DMS153 treated with DMSO at 0.1 percent for 48 hours (cell line): ENCODE data around the gene GJD2.

Source experiments
- DNase-seq: peaks from one replicate; lab custom pipeline; 2025; ENCODE audit not compliant: unreplicated experiment; lab: John Stamatoyannopoulos, UW

GJD2 gene

DNA sequence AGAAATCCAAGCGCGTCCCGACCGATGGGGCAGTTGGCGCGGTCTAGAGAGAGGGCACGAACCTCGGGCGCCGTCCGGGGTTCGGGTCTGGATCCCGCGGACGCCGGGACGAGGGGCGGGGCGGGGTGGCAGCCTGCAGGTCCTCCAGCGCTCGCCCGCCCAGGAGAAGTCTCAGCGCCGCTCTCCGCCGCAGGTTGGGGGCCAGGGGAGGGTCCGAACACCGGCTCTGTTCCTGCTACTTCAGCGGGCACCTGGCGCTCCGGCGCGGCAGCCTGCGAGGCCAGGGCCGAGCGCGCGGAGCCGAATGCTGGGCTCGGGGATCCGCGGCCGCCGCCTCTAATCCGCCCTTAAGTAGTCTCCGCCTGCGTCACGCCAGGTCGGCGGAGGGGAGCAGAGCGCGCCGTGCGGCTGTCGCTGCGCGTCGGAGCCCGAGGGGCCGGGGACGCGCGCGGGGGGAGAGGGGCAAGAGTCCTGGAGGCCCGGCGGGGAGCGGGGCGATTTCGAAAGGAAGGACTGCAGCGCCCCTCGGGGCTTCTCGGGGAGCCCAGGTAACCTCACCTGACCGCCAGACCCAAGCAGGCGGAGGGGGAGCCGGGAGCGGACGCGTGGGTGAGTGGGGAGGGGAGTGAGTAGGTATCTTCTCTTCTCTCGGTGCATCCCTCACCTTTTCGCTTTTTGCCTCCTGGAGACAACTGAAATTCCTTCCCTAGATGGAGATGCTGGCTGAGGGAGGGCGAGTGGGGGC, at the start of gene GJD2:
Gene GJD2, minus strand, starts transcription at position 325 of the 745 bp plus-strand sequence. CDS start 510 bp downstream, outside the sequence.
- no peak for DNase-seq

DNA sequence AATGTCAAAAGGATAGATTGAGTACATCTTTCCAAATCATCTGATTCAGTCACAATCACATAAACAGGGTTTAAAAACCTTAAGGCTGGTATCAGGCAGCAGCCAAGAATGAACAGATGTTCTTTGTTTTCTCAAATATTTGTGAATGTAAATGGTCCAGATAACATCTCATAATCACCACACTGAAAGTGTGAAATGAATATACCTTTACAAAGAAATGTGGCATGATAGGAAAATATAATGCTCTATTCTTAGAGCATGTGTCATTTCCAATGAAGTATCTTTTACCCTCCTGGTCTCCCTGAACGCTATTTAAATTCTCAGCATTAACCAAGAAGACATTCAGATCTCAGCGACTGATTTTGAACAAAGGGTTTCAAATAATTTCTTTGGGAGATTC, 49.3 kb upstream of the GJD2 start:
- DNase-seq = no peak

DNA sequence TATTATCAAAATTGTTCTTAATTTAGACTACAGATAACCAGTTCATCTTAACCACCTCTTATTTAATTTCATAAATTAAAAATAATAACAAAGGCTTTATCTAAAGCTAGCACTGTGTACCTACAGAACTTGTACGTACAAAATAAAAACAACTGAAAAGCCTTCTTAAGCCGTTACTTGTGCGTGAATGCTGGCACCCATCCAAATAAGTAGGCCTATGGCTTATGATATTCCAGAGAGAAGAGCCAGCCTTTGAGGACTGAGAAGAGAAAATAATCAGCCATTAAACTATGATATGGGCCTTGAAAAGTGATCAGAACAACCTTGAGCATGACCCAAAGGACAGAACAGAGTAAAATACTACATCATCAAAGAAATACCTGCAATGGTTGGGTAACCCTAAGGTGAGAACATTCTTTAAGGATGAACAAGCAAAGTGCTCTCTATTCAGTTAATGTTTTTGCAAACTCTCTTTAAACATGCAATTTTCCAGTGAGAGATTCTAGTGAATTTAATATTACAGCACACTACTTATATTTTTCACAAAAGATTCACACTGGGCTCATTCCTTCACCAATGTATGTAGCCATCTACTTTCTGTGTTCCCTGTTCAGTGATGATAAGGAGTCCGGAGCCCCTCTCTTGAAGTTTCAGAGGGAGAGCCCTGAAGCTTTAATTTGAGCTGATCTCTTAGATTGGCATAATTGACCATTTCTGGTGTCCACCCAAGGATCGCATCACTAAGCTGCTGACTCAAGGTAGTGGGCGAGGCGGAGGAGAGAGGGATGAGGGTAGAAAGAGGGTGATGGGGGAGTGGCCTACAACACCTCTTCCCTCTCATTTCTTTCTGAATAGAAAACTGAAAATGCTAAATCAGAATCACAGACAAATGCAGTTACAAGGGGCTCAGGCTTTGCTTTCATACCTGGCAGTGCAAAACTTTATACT, 48.3 kb upstream of the GJD2 start:
- DNase-seq = no peak

DNA sequence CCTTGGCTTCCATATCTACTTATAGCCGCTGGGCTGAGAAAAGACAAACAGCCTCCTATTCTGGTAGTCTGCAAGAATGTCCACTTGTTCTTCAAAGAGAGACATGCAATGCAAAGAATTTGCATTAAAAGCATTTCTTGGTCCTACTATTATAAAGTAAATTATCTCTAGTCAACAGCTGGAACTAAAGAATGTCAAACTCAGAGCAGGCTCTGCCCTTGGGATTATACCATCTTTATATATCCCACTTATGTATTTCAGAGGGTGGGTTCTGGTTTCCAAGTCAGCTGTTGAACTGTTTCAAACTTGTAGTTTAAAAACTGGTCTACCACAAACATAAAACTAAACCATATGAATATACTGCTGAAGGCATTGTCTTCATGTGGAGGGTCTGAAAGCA, 47.6 kb upstream of the GJD2 start:
- no peak for DNase-seq

DNA sequence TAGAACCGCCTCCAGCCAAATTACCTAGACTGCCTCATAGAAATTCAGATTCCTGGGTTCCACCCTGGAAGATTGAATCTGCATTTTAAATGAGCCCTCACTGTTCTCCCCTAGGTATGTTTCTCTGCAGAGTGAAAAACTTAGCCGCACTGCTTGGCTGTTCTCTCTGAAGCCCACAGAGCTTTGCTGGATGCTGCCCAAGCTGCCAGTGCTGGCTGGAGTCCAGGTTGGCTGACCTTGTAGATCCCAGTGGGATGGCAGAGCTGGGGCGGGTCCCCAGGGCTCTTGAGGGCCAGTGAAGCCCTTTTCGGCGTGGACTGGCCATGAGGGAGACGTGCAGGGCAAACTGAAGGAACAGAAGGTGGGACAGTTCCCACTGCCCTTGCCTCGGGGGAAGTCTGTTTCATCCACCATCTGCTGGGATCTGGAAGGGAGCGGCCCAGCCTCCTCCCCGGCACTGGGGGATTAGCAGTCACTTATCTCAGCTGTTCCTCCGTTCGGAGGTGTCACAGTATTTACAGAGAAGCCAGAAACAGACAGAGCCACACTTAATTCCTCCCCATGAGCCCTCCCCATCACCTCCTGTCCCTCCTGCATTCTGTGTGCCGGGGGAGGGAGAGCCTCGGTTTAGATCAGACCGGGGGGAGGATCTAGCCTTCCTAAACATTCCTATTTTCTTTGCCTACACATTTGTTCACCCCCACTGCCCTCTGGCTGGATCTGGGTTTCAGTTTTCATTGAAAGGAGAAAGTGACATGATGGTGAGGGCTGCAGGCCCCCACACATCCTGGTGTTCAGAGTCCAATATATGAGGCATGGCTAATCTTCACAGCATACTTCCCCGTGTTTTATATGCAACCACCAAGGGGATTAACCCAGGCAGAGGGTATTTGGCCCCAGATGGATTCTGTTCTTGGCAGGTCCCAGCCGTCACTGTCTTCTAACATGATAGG, 44.6 kb upstream of the GJD2 start:
- no peak for DNase-seq

DNA sequence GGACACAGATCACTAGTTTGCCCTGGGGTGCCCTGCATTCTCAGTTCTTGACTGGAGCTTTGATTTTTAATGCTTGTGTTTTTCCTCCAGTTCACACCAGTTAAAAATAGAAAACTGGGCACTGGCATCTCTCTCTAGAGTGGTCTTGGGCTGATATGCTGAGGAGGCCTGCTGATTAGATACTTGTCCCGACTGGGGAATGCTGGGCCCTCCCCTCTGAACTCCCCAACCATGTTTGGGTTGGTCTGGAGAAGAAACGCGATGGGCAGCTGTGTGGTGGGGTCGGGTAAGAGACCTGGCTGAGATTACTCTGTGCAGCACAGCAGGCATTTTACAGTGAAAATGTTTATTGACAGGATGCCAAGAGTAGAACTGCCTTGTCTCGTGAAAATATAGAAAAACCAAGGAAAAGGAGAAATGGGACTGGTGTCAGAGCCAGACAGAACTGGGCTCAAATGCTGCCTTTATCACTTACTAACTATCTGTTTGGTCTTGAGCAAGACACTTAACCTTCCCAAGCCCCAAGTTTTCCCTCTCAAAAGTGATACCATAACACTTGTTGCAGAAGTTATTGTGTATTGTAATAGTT, 42.1 kb upstream of the GJD2 start:
- DNase-seq = no peak

DNA sequence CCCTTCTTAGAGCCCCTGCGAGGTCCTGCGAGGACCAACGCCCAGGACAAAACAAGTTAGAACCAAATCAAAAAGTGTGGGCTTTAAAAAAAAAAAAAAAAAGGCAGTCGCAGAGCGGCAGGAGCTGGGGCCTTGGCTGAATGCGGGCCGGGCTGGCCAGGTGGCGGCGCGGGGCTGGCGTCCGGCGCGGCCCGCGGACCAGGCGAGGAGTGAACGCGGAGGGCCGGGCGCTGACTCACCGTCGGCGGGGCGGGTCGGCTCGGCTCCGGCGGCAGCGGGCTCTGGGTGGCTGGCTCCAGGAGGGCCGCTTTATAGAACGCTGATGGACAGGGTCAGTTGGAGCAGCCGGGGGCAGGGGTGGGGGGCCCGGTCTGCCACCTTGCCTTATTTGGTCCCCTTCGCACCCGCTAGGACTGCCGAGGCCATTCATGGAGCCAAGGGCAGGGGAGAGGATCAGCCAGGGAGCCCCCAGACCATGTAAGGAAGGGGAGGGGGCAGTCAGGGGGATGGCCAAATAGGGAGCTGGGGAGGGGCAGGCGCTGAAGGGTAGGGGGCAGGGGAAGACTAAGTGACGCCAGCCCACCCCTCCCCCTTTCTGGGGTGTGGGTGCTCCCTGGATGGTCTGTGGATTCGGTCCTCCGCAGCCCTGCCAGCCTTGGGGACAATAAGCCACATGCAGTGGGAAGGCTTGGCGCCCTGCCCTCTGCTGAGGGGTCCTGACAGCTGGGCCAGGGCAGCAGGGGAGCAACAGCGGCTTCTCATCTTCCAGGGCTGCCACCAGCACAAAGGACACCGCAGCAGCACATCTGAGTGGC, 40.7 kb upstream of the GJD2 start, which contains the start of gene ACTC1:
Gene ACTC1, minus strand, starts transcription at position 283 of the 815 bp plus-strand sequence. CDS start 741 bp downstream, outside the sequence.
- no peak for DNase-seq

DNA sequence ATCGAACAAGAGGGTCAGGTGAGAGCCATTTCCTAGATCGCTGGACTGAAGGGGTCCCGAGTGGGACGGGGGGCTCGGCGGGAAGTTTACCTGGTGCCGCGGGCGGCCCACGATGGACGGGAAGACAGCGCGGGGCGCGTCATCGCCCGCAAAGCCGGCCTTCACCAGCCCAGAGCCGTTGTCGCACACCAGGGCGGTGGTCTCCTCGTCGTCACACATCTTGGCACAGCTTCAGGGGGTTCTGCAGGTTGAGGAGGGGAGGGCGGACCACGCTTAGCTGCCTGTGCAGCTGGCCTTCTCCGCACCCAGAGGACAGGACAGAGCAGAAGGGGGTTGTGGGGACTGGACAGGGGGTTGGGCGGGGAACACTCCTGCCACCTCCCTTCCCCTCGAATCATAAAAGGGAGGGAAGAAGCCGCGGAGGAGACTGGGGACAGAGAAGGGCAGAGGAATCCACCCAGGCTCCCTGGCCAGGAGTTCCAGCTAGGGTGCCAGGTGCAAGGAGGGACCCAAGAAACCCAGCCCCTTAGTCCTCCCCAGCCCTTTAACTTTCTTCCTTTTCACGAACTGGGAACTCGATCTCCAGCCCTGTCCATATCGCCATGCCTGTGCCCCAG, 39.9 kb upstream of the GJD2 start:
- no peak for DNase-seq

DNA sequence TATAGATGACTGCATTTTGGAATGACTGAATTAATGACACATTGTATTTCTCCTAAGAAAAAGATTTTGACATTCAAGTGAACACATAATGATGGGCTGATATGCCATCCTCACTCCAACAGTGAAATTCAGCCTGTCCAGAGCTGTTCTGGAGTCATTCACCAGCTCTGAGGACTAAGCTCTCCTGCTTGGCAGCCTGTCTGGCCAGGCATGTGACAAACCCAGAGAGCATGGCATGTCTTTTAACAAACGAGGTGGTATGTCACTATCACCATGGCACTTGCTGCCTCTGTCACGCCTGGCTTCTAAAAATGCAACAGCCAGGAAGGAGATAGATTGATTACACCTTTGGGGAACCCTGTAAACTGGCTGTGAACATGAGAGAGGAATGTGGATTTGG, 39.1 kb upstream of the GJD2 start:
- DNase-seq = no peak

DNA sequence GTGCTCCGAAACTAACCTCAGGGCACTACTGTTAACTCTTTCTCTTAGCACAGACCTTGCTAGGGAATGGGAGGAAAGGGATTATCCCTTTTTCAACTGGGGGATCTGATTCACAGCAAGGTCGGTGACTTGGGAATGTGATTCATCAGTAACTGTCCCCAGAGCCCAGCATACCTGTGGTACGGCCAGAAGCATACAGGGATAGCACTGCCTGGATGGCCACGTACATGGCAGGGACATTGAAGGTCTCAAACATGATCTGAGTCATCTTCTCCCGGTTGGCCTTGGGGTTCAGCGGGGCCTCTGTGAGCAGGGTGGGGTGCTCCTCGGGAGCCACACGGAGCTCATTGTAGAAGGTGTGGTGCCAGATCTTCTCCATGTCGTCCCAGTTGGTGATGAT, 38.3 kb upstream of the GJD2 start:
- DNase-seq = no peak

DNA sequence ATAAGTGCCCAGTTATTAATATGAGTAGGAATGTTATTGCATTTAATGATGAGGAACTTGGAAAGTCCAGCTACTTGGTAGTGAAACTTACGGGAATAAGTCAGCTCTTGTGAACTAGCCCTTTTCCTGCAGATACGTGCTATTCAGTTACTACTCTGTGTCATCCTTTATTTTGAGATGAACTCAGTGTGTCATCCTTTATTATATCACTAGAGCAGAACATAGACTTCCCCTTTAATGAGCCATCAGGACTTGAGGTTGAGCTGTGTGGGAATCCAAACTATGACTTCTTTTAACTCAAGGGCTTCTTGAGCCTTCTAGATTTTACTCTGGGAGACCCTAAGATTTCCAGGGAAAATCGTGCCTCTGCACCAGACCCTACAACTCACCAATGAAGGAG, 36.9 kb upstream of the GJD2 start:
- no peak for DNase-seq

DNA sequence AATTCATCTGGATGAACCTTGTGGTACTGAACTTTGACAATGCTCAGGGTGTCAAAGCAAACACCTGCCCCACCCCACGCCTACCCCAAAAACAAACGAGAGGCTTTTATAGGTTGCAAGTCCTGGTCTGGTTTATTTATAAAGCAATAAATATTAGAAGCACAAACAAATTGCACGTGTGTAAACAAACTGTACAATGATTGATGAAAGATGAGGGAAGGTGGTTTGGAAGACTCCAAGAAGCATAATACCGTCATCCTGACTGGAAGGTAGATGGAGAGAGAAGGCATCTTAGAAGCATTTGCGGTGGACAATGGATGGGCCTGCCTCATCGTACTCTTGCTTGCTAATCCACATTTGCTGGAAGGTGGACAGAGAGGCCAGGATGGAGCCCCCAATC, 35.3 kb upstream of the GJD2 start:
- no peak for DNase-seq

DNA sequence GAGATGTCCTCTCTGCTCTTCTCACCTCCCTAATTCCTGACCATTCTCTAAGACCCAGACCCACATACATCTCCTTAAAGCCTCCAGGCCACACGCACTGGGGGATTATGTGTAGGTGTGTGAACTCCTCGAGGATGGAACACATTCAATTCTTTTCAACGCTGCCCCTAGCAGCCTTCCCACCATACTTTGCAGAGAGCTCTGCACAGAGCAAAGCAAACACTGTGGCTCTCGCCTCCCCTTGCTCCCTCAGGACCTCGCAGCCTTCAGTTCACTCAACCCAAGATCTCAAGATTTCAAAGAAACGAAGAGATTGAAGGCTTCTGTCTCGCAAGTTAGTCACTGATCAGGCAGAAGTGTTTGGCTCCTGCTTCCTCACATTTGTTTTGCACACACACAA, 34.5 kb upstream of the GJD2 start:
- DNase-seq = no peak

DNA sequence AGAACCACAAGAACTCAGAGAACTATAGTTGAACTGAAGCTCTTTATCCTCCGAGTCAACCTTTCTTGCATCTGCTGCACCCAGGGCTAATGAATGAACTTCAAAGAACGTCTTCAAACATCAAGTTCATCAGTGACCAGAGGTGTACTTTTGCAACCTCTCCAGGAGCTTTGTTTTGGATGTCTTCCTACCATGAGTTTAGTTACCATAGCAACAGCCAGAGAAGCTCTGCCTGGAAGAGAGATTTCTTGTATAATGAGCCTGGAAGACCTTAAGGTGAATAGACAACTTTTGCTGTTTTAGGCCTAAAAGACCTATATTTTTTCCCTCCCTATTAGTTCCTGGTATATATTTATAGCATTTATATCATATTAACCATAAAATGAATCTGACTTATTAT, 31.4 kb upstream of the GJD2 start:
- DNase-seq = no peak

DNA sequence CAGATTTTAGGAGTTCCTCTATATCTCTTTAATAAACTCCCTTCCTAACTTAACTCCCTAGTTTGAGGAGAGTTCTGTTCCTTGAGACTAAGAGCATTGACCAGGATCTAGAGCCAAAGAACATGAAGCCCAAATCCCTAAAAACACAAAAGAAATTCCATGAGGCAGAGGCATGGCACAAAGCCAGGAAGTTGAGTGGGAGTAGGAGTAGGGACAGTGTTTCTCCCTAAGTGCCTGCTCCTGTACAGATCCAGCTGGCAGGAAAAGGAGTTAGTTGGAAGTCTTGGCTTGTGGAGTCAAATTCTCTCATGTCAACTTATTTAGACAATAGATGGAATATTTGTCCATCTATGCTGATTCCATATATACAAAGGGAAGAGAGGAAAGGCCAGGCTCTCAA, 29.2 kb upstream of the GJD2 start:
- no peak for DNase-seq

DNA sequence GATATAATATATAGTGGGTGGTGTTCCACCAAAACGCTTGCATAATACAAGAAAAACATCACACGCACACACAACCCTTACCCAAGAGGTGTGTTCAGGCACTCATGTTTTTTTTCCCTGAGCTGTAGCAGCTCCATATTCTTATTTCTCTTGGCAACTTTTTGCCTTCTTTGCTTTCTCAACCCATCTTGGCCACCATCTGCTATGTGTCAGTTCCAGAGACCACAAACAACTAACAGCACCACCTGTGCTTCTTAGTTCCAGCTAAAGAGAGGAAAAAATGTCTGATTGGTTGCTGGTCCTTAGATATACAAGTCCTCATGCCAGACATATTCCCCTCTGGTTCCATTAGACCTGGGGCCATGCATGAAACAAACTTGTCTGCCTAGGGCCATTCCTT, 28.6 kb upstream of the GJD2 start:
- DNase-seq = no peak

DNA sequence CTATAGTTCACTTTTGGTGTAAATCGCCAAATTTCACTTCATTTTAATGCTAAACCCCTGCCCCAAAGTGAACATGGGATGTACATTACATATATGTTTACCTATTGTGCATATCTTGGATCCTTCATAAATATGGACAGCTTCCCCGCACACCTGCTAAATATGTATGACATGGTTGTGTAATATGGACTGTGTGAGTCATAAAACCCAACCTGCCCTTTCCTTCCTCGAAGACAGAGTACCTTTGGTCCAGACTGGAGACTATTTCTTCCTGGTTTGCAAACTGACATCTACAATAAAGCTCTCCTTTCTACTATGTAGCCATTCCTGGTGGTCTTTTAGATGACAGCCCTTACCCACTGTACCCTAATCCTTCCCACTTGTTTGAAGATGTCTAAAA, 28.1 kb upstream of the GJD2 start:
- no peak for DNase-seq

DNA sequence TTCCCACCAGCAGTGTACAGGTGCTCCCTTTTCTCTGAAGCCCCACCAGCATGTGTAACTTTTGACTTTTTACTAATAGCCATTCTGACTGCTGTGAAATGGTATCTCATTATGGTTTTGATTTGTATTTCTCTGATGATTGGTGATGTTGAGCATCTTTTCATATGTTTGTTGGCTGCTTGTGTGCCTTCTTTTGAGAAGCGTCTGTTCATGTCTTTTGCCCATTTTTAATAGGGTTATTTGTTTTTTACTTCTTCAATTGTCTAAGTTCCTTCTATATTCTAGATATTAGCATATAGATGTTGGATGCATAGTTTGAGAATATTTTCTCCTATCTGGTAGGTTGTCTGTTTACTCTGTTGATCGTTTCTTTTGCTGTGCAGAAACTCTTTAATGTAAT, 25.9 kb upstream of the GJD2 start:
- no peak for DNase-seq

DNA sequence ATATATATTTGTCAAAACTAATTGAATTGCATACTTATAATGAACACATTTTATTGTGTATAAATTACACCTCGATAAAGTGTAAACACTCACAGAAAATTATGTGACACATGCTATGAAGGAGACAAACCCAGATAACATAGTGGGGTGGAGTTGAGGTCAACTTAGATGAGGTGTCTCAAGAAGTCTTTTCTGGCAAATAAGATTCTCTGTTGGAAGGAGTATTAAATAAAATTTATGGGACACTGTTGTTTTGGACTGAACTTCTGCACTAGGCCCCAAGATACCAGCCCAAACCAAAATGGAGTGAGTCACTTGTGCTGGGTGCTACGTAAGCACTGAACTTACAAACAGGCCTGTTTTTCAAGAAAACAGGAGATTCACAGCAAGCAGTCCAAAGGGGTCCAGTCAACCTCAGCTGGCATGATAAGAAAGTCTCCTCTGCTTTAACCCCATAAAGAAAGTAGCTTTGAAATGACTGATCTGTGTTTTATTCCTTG, 21.9 kb upstream of the GJD2 start:
- no peak for DNase-seq
